Aorta (tissue), 5 donors: ENCODE measurements around the gene SUPT5H. TPM values are rescaled to one million over a fixed set of nuclear protein-coding genes. Genes with fewer than 3 reads are reported as not detected.

Source experiments
- ATAC-seq: fragments of 200-7000 bp; cut with Tn5 transposase; one replicate; pipeline ENCODE4 v1.9.1; 2022; ENCODE audit warnings: moderate library complexity; ENCODE audit not compliant: low FRiP score
- DNase-seq, 2 donors: peaks; one replicate each; pipeline ENCODE4 v3.0.0-alpha.2; 2020
- H3K27ac ChIP-seq, 2 donors: one replicate each; pipeline ENCODE4 v1.5.1; 2013; ENCODE audit warnings: low read length in 2 of 2, mild to moderate bottlenecking in 2 of 2, moderate library complexity in 2 of 2, control low read depth in 1 of 2, inconsistent platforms in 1 of 2, low read depth in 1 of 2
- H3K27me3 ChIP-seq, 2 donors: one replicate each; pipeline ENCODE4 v1.6.1; 2013; ENCODE audit warnings: control low read depth in 1 of 2, low read length in 1 of 2, mild to moderate bottlenecking in 1 of 2, moderate library complexity in 1 of 2; ENCODE audit not compliant: insufficient read depth in 2 of 2, control insufficient read depth in 1 of 2
- H3K36me3 ChIP-seq, 2 donors: one replicate each; pipeline ENCODE4 v1.6.1; 2013; ENCODE audit warnings: control low read depth in 1 of 2, low read length in 1 of 2, mild to moderate bottlenecking in 1 of 2; ENCODE audit not compliant: insufficient read depth in 2 of 2, control insufficient read depth in 1 of 2
- H3K4me1 ChIP-seq, 2 donors: one replicate each; pipeline ENCODE4 v1.6.1; 2013; ENCODE audit warnings: low read length in 2 of 2, control low read depth in 1 of 2, mild to moderate bottlenecking in 1 of 2, moderate library complexity in 1 of 2; ENCODE audit not compliant: insufficient read depth in 2 of 2, control insufficient read depth in 1 of 2
- H3K4me3 ChIP-seq, 2 donors: one replicate each; pipeline ENCODE4 v1.5.1; 2013; ENCODE audit warnings: low read length in 2 of 2, control low read depth in 1 of 2, mild to moderate bottlenecking in 1 of 2
- H3K9me3 ChIP-seq: one replicate; pipeline ENCODE4 v1.6.1; 2013; ENCODE audit warnings: mild to moderate bottlenecking, low read length; ENCODE audit not compliant: control insufficient read depth
- WGBS, 2 donors: extraction: QIAGEN DNeasy Blood & Tissue Kit; methylation state at CpG; one replicate each; pipeline ENCODE4 v1.1.7; 2013; 5-methylcytosine and 5-hydroxymethylcytosine counted together
- intact Hi-C, 2 donors: fragments of 100-400 bp; cut with DNase I; formaldehyde crosslinking; loops; one replicate each; pipeline versions ENCODE4 v1.14.2 to v1.15.0; 2022
- polyA plus RNA-seq, 2 donors: library from polyadenylated mRNA; stranded (reverse); fragments of 200-250 nt; gene quantifications; one replicate each; pipeline ENCODE4 v1.2.3, GENCODE V29; 2013
- total RNA-seq, 2 donors: library from RNA; stranded (reverse); fragmentation: NEBNext Ultra II Directional; extraction: Animal tissue kit (Norgen Biotek cat#: 25700); gene quantifications; one replicate each; pipeline ENCODE4 v1.2.1, GENCODE V29; 2021
- donor health status: healthy with polysubstance abuse.
- donor health status: Bipolar disorder and iron deficiency.
- donor health status: DM: no; HTN: no; CAD: no.
- donor health status: DM: no; HTN: no; CAD: no.
- donor health status: DM: yes; HTN: yes; CAD: no.

SUPT5H gene
- total and polyA plus RNA-seq, 4 donors = 56.1 to 170 (median 96.5) TPM

- Histone ChIP-seq H3K27me3 (no peaks in the 10 kb centered on the region), H3K4me3 (no peak overlapping the region), H3K27ac (no peak overlapping the region), H3K4me1 (no peaks in the 10 kb centered on the region), H3K36me3 (peaks cover 2 to 6% of the 10 kb centered on the region in 2 donors), H3K9me3 (no peaks in the 10 kb centered on the region)
- intact Hi-C loops = no loop called here
- 86% methylated on average over 30 of the region's 30 CpGs for WGBS, 2 donors
- ATAC-seq (no peak), DNase-seq (no peak)
Measured at GRCh38 chr19:39417463-39418181, 27.8 kb upstream of the SUPT5H start.

- peaks cover 2 to 7% of the 10 kb centered on the region in 2 donors for H3K36me3 ChIP-seq
- intact Hi-C loops = no loop called here
- no peak for DNase-seq
Measured at GRCh38 chr19:39419003-39419402, 26.4 kb upstream of the SUPT5H start.

GRCh38 chr19:39420769-39421168 lies 24.6 kb upstream of the SUPT5H start:
- WGBS, 2 donors = 89% methylated on average over 15 of the region's 15 CpGs
- no peaks in the 10 kb centered on the region for H3K4me1 ChIP-seq
- DNase-seq = no peak
- H3K27me3 ChIP-seq = no peaks in the 10 kb centered on the region
- no peak overlapping the region for H3K27ac ChIP-seq
- intact Hi-C loops = no loop called here
- no peak for ATAC-seq
- peaks cover 2 to 7% of the 10 kb centered on the region in 2 donors for H3K36me3 ChIP-seq
- no peak overlapping the region for H3K4me3 ChIP-seq
- no peaks in the 10 kb centered on the region for H3K9me3 ChIP-seq

More at GRCh38 chr19:39419003-39419402, 26.4 kb upstream of the SUPT5H start:
- Histone ChIP-seq H3K4me1 (no peaks in the 10 kb centered on the region), H3K27me3 (no peaks in the 10 kb centered on the region), H3K9me3 (no peaks in the 10 kb centered on the region), H3K4me3 (no peak overlapping the region), H3K27ac (no peak overlapping the region)
- WGBS, 2 donors = 86% methylated on average over 9 of the region's 9 CpGs
- no peak for ATAC-seq

- peaks cover 2 to 7% of the 10 kb centered on the region in 2 donors for H3K36me3 ChIP-seq
- ATAC-seq = no peak
- H3K9me3 ChIP-seq = no peaks in the 10 kb centered on the region
- no peaks in the 10 kb centered on the region for H3K4me1 ChIP-seq
- no peaks in the 10 kb centered on the region for H3K27me3 ChIP-seq
- intact Hi-C loops = no loop called here
- 91% methylated on average over 5 of the region's 5 CpGs for WGBS, 2 donors
- no peak overlapping the region for H3K4me3 ChIP-seq
- H3K27ac ChIP-seq = no peak overlapping the region
- no peak for DNase-seq
Measured at GRCh38 chr19:39422020-39422419, 23.4 kb upstream of the SUPT5H start.

- intact Hi-C loops = no loop called here
- Histone ChIP-seq H3K27ac (no peak overlapping the region), H3K4me3 (no peak overlapping the region), H3K9me3 (no peaks in the 10 kb centered on the region), H3K4me1 (no peaks in the 10 kb centered on the region), H3K27me3 (no peaks in the 10 kb centered on the region), H3K36me3 (peaks cover 2 to 5% of the 10 kb centered on the region in 2 donors)
- WGBS, 2 donors = 80 to 81% methylated on average over 34 to 35 of the region's 35 CpGs
- ATAC-seq = no peak
- DNase-seq = no peak
Measured at GRCh38 chr19:39423258-39424086, 21.9 kb upstream of the SUPT5H start.

- H3K4me1 ChIP-seq = no peaks in the 10 kb centered on the region
- no peaks in the 10 kb centered on the region for H3K27me3 ChIP-seq
- ATAC-seq (no peak), DNase-seq (no peak)
- intact Hi-C loops = no loop called here
- WGBS, 2 donors = 66% methylated on average over 15 to 16 of the region's 16 CpGs
- H3K9me3 ChIP-seq = no peaks in the 10 kb centered on the region
- no peak overlapping the region for H3K4me3 ChIP-seq
- H3K36me3 ChIP-seq = peaks cover 2 to 4% of the 10 kb centered on the region in 2 donors
- no peak overlapping the region for H3K27ac ChIP-seq
Measured at GRCh38 chr19:39424934-39425333, 20.4 kb upstream of the SUPT5H start.

GRCh38 chr19:39425744-39426143 lies 19.6 kb upstream of the SUPT5H start:
- H3K4me1 ChIP-seq = no peaks in the 10 kb centered on the region
- no peak overlapping the region for H3K27ac ChIP-seq
- peaks cover 0 to 4% of the 10 kb centered on the region in 2 donors for H3K36me3 ChIP-seq
- H3K9me3 ChIP-seq = no peaks in the 10 kb centered on the region
- no peak for ATAC-seq
- H3K27me3 ChIP-seq = no peaks in the 10 kb centered on the region
- intact Hi-C loops = no loop called here
- WGBS, 2 donors = 86 to 91% methylated on average over 7 of the region's 7 CpGs
- no peak for DNase-seq
- H3K4me3 ChIP-seq = no peak overlapping the region

DNA sequence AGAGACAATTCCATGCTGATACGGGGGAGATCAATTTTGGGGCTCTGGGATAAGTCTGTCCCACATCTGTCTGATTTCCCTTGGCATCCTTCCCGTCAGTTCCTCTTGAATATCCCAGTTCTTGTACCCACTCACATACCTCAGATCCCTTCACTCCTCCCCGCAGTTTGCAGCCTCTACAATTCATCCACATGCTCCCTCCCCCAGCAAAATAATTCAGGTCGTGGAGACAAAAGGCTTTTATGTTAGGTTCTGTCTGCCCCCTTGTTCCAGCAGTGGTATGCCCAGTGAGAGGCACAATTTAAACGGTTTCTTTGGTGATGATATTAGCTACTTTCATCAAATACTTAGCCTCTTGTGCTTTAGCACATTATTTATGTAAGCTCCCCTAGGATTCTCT lies 19.2 kb upstream of the SUPT5H start:
- intact Hi-C loops = no loop called here
- no peak overlapping the region for H3K4me3 ChIP-seq
- no peaks in the 10 kb centered on the region for H3K9me3 ChIP-seq
- ATAC-seq = no peak
- WGBS, 2 donors = 55 to 60% methylated on average over 5 of the region's 5 CpGs
- H3K36me3 ChIP-seq = peaks cover 0 to 4% of the 10 kb centered on the region in 2 donors
- DNase-seq = no peak
- no peaks in the 10 kb centered on the region for H3K4me1 ChIP-seq
- H3K27me3 ChIP-seq = no peaks in the 10 kb centered on the region
- H3K27ac ChIP-seq = no peak overlapping the region
